GM18508 (cell line): Measurements from ENCODE around the gene FAF1.
"Not testable (repeated sequence)": the region's sequence is repeated elsewhere in the genome, so short reads cannot be mapped to it uniquely, and the experiment has no call there.

ENCODE experiments used
- ATAC-seq: cut with Tn5 transposase; IDR thresholded peaks from one replicate; pipeline ENCODE4 v1.9.1; 2021; ENCODE audit warnings: moderate number of reproducible peaks; ENCODE audit not compliant: insufficient read depth, unreplicated experiment

The FAF1 gene

DNA sequence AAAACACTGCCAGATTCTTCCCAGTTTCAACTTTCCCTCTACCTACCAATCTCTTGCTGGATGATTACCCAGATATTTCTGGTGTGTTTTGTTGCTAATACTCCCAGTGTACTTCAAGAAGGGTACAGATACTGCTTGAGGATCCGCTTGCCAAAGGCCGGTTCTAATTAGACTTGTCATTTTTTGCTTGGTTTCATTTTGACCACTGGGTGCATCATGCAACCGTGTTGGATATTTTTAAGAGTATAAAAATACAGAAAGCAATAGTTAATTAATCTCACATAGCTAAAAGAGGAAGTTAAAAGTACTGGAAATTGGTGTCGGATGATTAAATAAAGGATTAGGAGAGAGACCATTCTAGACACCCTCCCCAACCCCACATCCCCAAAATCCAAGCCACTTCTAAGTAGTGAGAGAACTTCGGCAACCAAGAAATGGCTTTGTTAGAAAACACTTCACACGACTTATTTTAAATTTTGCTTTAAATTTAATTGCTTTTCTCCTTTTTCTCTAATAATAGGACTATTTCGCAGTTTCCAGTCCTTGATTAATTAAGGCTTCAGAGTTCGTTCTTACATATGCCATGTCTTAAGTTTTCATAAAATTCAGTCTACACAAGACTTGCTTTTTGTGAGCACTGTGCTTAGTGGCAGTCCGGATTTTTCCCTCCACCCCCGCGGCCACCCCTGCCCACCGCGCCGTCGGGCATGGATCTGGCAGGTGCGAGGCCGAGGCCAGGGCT is 7.5 kb upstream of the FAF1 start:
- no peak for ATAC-seq

DNA sequence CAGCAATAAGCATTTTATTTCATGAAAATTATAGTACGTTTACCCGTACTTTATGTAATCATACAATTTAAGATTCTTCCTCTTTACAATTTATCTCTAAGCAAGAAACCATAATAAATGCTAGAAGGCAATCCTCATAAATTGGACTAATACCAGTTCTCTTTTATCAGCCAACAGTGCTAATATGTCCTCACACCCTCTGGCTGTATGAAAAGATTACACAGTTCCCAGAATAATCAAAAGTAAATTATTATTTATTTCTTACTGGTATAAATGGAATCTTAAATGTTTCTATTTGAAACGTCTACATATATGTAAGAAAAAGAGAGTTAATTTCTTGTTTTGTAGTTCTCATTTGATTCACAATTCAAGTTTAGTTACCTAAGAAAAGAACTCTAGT is 6.9 kb upstream of the FAF1 start:
- no peak for ATAC-seq

DNA sequence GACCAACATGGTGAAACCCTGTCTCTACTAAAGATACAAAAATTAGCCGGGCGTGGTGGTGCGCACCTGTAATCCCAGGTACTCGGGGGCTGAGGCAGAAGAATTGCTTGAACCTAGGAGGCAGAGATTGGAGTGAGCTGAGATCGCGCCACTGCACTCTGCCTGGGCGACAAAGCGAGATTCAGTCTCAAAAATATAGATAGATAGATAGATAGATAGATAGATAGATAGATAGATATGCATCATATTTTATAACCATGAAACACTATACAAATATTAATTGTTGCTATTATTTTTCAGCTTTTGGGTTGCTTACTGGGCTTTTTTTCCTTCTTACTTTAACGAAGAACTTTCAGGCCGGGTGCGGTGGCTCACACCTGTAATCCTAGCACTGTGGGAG is 4.8 kb upstream of the FAF1 start:
- no peak for ATAC-seq

DNA sequence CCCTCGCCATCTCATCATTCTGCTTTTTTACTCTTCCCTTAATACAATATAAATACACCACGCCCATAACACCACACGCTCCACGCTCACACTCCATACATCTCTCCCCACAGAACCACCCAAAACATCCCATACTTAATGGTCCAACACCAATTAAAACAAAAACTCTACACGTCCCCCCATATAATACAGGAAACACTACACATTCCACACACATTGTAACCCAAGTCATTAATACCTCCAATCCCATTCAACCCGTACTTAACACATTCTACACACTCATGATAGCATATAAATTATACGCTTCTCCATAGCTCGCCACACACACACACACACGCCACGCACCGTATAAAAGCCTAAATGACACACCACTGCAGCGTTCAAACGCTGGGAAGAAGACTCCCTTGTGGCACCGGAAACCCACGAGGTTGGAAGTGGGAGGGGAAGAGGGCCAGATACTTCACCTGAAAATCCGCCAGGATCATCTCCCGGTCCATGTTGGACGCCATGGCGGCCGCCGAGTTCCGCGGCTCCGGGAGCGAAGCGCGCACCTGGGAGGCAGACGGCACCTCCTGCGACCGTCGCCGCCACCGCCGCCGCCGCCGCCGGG is 659 bp downstream of the FAF1 start:
- peak; percentile 10 for ATAC-seq

DNA sequence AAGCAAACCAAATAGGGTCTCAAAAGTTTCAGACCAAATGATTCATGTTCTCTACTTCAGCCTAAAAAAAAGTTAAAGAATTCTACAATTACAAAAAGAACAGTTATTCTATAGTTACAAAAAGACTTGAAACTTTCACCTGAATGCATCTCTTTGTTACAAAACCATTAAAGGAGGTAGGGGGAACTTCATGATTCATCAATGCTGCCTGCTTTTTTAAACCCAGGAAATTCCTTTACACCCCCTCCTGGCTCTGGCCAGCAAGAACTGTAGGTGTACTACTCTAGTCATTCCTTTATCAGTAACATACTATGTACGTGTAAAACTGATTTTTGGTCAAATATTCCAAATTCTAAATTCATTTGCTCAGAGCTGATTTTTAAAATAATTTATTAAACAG is 5.0 kb downstream of the FAF1 start:
- no peak for ATAC-seq

DNA sequence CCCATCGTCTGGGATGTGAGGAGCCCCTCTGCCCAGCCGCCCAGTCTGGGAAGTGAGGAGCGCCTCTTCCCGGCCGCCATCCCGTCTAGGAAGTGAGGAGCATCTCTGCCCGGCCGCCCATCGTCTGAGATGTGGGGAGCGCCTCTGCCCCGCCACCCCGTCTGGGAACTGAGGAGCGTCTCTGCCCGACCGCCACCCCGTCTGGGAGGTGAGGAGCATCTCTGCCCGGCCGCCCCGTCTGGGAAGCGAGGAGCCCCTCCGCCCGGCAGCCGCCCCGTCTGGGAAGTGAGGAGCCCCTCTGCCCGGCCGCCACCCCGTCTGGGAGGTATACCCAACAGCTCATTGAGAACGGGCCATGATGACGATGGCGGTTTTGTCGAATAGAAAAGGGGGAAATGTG is 7.5 kb downstream of the FAF1 start:
- not testable (repeated sequence) for ATAC-seq

DNA sequence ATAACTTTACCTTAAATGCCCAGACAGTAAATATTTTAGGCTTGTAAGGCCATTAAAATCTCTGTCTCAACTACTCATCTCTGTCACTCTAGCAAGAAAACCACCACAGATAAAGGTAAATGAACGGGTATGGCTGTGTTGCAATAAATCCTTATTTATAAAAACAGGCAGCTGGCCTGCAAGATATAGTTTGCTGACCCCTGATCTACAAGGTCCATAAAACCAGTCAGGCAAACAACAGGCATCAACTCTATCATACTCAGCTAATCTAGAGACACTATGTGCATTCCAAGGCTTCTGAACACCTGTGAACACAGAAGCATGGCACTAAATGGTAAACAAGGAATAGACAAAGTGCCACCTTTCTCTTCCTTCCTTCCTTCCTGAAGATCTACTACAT is 9.7 kb downstream of the FAF1 start:
- ATAC-seq = no peak

DNA sequence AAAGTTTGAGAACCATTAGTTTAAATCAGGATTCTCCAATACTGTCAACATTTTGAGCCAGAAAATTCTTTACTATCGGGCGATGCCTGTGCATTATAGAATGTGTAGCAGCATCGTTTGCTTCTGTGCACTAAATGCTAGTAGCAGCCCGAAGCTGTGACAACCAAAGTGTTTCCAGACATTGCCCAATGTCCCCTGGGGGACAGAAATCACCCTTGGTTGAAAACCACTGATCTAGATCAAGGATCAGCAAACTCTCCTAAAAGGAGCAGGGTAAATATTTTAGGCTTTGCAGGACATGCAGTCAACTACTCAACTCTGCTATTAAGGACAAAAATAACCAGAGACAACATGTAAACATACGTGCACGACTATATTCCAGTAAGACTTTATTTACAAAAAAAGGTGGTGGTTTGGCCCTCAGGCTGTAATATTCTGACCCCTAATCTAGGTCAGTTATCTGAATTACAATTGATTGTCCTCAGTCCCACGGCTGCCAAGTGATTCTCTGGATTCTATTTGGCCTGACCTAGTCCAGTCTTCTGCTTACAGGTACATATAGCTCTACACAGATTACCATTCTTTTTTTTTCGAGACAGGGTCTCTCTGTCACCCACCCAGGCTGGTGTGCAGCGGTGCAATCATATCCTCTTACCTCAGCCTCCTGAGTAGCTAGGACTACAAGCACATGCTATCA is 10.6 kb downstream of the FAF1 start:
- ATAC-seq = no peak

DNA sequence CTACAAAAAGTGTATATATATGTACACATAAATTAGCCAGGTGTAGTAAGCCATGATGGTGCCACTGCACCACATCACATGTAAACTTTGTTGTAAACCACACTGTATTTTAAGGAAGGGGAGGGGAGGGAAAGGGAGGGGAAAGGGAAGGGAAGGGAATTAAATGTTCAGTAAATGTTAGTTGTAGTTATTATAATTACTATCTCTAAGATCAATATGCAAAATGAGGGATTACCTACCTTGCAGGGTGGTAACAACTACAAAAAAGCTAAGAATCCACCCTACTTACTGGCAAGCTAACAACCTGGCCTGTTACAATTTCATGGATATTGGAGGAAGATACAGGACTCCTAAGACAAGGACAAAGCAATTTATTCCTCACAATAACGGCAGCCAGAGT is 17.7 kb downstream of the FAF1 start:
- ATAC-seq = no peak

DNA sequence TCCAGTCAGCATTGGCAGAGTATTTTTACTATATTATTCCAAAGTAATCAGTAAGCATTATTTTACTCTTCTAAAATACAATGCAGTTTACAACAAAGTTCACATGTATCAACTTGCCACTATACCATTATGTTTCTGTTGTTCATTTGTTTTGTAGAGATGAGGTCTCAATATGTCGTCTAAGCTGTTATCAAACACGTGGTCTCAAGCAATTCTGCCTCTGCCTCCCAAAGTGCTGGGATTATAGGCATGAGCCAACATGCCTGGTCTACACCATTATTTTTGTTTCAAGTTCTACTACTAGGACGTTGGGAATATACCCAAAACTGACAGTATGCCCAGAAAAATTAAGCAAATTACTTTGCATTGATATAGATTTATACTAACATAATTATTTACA is 19.8 kb downstream of the FAF1 start:
- no peak for ATAC-seq

DNA sequence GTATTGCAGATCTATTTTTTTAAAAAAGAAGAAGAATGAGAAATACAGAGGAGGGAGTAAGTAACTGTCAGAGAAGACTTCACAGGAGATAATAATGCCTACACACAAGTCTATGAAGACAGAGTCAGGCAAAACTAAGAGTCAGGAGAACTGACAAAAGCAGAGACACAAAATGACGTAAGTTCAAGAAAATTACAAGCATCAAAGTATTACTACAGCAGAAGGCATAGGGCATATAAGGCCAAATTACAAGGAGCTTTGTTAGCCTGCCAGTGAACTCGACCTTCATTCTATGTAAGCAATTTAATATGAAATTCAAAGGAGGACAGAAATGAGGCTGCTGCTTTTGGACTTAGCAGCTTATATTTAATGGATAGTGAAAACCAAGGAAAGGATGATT is 23.7 kb downstream of the FAF1 start:
- ATAC-seq = no peak

DNA sequence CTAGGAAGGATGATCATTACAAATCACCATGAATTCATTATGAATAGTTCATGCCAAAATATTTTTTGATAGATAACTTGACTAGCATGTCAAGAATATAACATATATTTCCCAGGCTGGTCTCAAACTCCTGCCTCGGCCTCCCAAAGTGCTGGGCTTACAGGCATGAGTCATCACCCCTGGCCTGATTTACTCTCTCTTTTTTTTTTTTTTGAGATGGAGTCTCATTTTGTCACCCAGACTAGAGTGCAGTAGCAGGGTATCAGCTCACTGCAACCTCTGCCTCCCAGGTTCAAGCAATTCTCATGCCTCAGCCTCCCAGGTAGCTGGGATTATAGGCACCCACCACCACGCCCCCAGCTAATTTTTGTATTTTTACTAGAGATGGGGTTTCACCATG is 24.8 kb downstream of the FAF1 start:
- not testable (repeated sequence) for ATAC-seq

DNA sequence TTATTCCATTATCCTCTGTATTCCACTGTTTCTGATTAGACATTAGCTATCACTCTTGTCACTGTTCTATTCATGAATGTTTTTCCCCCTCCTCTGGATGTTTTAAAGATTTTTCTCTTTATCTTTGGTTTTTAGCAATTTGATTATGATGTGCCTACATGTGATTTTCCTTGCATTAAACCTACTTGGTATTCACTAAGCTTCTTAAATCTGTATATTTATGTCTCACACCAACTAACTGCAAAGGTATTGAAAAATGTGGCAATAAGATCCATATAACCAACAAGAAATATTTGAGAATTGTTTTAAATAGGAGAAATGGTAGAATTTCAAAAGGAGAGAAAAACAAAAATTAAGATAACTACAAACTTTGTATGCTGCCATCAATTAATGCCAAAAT is 25.2 kb downstream of the FAF1 start:
- ATAC-seq = no peak

DNA sequence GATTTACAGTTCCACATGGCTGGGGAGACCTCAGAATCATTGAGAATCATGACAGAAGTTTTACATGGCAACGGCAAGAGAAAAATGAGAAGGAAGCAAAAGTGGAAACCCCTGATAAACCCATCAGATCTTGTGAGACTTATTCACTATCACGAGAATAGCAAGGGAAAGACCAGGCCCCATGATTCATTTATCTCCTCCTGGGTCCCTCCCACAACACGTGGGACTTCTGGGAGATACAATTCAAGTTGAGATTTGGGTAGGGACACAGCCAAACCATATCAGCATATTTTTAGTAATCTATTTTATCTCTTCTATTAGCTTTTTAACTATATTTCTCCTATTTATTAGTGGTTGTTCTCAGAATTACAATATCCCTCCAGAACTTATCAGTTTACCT is 26.3 kb downstream of the FAF1 start:
- not testable (repeated sequence) for ATAC-seq

DNA sequence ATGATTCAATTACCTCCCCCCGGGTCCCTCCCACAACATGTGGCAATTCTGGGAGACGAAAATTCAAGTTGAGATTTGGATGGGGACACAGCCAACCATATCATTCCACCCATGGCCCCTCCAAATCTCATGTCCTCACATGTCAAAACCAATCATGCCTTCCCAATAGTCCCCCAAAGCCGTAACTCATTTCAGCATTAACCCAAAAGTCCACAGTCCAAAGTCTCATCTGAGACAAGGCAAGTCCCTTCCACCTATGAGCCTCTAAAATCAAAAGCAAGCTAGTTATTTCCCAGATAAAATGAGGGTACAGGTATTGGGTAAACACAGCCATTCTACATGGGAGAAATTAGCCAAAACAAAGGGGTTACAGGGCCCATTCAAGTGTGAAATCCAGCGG is 28.0 kb downstream of the FAF1 start:
- not testable (repeated sequence) for ATAC-seq

DNA sequence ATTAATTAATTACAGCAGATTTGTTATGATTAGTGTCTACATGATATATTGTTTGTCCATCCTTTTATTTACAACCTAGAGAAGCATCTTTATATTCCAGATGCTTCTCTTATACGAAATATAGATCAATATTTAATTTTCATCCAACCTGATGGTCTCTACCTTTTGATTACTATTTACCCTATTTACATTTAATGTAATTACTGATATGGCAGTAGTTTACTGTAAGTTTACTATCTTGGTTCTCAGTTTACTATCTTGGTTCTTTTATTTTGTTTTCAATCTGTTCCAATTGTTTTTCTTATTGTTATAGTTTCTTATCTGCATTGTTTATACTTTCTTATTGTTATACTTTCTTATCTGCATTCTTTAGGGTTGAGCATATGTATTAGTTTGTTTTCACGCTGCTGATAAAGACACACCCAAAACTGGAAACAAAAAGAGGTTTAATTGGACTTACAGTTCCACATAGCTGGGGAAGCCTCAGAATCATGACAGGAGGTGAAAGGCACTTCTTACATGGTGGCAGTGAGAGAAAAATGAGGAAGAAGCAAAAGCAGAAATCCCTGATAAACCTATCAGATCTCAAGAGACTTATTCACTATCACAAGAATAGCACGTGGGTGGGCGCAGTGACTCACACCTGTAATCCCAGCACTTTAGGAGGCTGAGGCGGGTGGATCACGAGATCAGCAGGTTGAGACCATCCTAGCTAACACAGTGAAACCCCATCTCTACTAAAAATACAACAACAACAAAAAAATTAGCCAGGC is 28.9 kb downstream of the FAF1 start:
- no peak for ATAC-seq

DNA sequence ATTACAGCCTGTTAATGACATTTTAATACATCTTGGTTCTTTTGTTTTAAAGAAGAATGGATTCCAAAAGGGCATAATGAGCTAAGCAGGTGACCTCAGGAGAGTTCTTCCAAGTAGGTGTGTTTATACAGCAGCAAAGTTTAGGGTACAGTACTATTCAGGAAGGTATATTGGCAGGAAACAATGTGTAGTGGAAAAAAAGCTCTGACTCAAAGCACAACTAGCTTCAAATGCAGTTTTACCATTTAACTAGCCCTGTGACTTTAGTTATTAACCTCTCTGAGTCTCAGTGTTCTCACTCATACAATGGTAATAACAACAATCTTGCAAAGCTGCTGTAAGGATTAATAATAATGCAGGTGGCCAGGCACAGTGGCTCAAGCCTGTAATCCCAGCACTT is 29.9 kb downstream of the FAF1 start:
- peak; percentile 49 for ATAC-seq

DNA sequence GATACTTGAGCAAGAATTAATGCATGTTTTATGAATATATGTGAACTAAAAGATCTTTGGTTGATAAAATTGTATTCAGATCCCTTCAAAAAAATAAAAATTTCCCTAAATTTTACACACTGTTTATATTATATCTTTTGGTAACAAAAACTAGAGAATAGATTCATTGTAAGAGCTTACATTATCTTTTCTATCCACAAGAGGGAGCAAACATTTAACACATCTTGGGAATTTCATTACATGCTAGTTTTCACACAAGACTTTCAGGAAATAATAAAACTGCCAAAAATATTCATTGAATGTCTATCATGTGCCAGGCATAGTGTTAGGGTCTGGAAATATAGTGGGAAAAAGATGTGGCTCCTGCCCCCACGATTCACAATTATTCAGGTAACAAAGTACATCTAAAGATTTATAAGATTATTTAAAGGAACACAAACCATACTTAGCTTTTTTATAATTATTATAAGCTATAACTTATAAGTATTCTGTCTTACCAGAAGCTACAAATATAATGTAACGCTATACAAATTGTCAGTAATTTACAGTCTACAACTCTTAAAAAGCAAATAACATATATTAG is 30.6 kb downstream of the FAF1 start:
- ATAC-seq = no peak

DNA sequence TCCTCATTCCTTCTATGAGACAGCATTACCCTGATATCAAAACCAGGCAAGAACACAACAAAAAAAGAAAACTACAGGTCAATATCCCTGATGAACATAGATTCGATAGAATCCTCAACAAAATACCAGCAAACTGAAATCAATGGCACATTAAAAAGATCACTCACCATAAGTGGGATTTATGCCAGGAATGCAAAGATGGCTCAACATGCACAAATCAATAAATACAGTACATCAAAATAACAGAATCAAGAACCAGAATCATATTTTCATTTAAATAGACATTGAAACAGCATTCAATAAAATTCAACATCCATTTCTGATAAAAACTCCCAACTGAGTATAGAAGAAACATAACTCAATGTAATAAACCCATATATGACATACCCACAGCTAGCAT is 36.5 kb downstream of the FAF1 start:
- ATAC-seq = no peak

DNA sequence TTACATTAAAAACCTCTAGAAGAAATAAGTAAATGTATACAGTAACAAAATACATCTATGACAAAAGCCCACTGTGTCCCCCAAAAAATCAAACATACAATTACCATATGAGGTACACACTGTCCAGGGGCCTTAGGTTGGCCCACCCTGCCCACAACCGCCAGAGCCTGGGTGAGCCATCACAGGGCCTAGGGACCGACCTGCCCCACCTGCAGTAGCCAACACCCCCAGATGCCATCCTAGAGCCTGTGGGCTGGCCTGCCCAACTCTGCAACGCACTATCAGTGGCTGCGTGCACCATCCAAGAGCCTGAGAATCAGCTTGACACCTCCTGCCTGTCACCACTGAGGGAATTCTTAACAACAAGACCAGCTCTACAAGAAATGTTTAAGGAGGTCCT is 39.0 kb downstream of the FAF1 start:
- ATAC-seq = no peak

DNA sequence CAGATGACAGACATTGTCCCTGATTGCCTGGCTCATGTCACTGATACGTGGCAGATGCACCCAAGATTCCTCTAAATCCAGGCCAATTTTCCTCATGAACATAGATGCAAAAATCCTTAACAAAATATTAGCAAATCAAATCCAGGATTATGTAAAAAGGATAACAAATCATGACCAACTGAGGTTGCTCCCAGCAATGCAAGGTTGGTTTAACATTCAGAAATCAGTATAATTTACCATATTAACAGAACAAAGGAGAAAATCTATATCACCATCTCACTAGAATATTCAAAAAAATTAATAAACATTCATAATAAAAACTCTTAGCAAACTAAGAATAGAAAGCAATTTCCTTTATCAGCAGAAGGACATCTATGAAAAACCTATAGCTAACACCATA is 39.7 kb downstream of the FAF1 start:
- ATAC-seq = no peak
